Measurements from ENCODE around the gene CLCF1. TPM values are rescaled to one million over a fixed set of nuclear protein-coding genes. Genes with fewer than 3 reads are reported as not detected.
A peak's percentile ranks its signal among the peaks of the same experiment; 100 is the strongest.

Gene CLCF1
- total and polyA plus RNA-seq, 2 of the 13 experiments (the other 11 are each of a cell fraction or from before 2014, with no cell fraction given) = 0.49 to 0.78 TPM

DNA sequence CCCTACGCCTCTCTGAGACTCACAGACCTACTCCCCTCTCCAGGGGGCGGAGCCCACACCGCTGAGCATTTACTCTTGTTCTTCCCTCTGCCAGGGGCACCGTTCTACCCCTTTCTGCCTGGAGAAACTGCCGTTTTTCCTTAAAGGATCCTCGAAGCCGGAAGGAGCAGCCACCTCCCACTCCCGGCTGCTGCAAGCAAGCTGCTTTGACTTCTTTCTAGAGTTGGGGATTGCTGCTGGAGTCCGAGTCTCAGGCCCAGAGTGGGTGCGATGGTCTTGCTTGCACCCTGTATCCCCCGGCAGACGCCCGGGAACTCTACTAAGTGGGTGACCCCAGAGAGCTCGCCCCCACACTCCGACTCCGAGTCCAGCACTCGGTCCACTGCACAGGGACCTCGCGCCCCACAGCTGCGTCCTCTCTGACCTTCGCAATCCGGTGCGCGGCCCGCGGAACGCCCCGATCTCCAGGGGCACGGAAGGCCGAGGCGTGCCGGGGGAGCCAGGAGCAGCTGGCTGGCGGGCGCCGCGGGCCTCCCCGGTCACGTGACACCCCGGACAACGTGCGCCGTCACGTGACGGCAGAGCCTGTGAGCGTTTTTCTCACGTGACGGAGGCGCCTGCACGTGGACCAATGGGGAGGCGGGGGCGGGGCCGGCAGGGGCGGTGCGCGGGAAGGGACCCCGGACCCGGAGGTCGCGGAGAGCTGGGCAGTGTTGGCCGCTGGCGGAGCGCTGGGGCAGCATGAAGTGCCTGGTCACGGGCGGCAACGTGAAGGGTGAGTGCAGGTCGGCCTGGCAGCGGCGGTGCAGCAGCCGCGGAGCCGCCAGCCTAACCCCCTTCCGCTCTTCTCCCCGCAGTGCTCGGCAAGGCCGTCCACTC lies 18.1 kb upstream of the CLCF1 start, which contains the start of gene RAD9A (continued):
- no peak; the same call in 1 of the 2 replicates for TF ChIP-seq PBX3 (CRISPR knock-in tag; IDR thresholded peaks at IDR 0.05; ENCODE audit: borderline replicate concordance)
- 0 out of 2 replicates have a peak, but pooled peaks have one; percentile 67 for TF ChIP-seq ZNF598 (CRISPR knock-in tag; IDR thresholded peaks at IDR 0.05; ENCODE audit: borderline replicate concordance)
- peak; percentile 86; the same call in 1 of the 2 replicates for TF ChIP-seq ZNF709 (CRISPR knock-in tag; IDR thresholded peaks at IDR 0.05)
- TF ChIP-seq ZNF891 (CRISPR knock-in tag; IDR thresholded peaks at IDR 0.05) = peak; percentile 75
- peak; percentile 97 for TF ChIP-seq ARID4A (CRISPR knock-in tag; IDR thresholded peaks at IDR 0.05; ENCODE audit: borderline replicate concordance)
- TF ChIP-seq ZZZ3 (CRISPR knock-in tag; IDR thresholded peaks at IDR 0.05; ENCODE audit: borderline replicate concordance) = peak; percentile 96
- TF ChIP-seq, protein P1, sequence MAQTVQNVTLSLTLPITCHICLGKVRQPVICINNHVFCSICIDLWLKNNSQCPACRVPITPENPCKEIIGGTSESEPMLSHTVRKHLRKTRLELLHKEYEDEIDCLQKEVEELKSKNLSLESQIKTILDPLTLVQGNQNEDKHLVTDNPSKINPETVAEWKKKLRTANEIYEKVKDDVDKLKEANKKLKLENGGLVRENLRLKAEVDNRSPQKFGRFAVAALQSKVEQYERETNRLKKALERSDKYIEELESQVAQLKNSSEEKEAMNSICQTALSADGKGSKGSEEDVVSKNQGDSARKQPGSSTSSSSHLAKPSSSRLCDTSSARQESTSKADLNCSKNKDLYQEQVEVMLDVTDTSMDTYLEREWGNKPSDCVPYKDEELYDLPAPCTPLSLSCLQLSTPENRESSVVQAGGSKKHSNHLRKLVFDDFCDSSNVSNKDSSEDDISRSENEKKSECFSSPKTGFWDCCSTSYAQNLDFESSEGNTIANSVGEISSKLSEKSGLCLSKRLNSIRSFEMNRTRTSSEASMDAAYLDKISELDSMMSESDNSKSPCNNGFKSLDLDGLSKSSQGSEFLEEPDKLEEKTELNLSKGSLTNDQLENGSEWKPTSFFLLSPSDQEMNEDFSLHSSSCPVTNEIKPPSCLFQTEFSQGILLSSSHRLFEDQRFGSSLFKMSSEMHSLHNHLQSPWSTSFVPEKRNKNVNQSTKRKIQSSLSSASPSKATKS (CRISPR knock-in tag; IDR thresholded peaks at IDR 0.05) = no peak
- 0 out of 2 replicates have a peak, but pooled peaks have one; percentile 63 for TF ChIP-seq ZFP36L2 (CRISPR knock-in tag; IDR thresholded peaks at IDR 0.05)
- no peak; the same call in 1 of the 2 replicates for TF ChIP-seq ETV6 (CRISPR knock-in tag; conservative IDR thresholded peaks at IDR 0.05)
- TF ChIP-seq HNRNPL (IDR thresholded peaks at IDR 0.05; ENCODE audit: low read depth, low read length) = no peak
- peak; percentile 98 for TF ChIP-seq ZFX (CRISPR knock-in tag; IDR thresholded peaks at IDR 0.05; ENCODE audit: low read depth)
- TF ChIP-seq MYNN (CRISPR knock-in tag; IDR thresholded peaks at IDR 0.05; ENCODE audit: low read depth) = no peak; the same call in 1 of the 2 replicates
- no peak for TF ChIP-seq MTA3 (CRISPR knock-in tag; IDR thresholded peaks at IDR 0.05)
- no peak for TF ChIP-seq ZNF569 (CRISPR knock-in tag; IDR thresholded peaks at IDR 0.05; ENCODE audit: borderline replicate concordance)
- no peak for TF ChIP-seq ZFAT (CRISPR knock-in tag; conservative IDR thresholded peaks at IDR 0.05)
- TF ChIP-seq, protein P2, sequence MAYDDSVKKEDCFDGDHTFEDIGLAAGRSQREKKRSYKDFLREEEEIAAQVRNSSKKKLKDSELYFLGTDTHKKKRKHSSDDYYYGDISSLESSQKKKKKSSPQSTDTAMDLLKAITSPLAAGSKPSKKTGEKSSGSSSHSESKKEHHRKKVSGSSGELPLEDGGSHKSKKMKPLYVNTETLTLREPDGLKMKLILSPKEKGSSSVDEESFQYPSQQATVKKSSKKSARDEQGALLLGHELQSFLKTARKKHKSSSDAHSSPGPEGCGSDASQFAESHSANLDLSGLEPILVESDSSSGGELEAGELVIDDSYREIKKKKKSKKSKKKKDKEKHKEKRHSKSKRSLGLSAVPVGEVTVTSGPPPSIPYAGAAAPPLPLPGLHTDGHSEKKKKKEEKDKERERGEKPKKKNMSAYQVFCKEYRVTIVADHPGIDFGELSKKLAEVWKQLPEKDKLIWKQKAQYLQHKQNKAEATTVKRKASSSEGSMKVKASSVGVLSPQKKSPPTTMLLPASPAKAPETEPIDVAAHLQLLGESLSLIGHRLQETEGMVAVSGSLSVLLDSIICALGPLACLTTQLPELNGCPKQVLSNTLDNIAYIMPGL (CRISPR knock-in tag; IDR thresholded peaks at IDR 0.05; ENCODE audit: borderline replicate concordance in 1 of 2, low read depth in 1 of 2) = peak in 1 of 2 experiments; percentile 80; a peak in 3 of 4 replicates

Data from HepG2 (cell line).